Activated naive CD4-positive, alpha-beta T cell treated with anti-CD3 and anti-CD28 coated beads for 36 hours (primary cell): Measurements from ENCODE around the gene CNPY1. TPM values are rescaled to one million over a fixed set of nuclear protein-coding genes. Genes with fewer than 3 reads are reported as not detected.

Experiments used
- CTCF ChIA-PET: fragments of 350-600 bp; sonication (Branson Sonifier 250); formaldehyde crosslinking; loops from one replicate; lab custom pipeline; 2021; ENCODE audit warnings: antibody characterized with exemption; lab: Charles Lee
- DNase-seq: peaks from one replicate; pipeline ENCODE4 v3.0.0-alpha.2; 2020
- H3K27ac Mint-ChIP-seq: one replicate; pipeline ENCODE4 v1.8.0; 2021; ENCODE audit warnings: mild to moderate bottlenecking, mixed read lengths
- H3K27me3 Mint-ChIP-seq: one replicate; pipeline ENCODE4 v1.8.0; 2021; ENCODE audit warnings: low read depth, mixed read lengths
- H3K36me3 Mint-ChIP-seq: one replicate; pipeline ENCODE4 v1.8.0; 2021; ENCODE audit warnings: low read depth, mixed read lengths
- H3K4me1 Mint-ChIP-seq: one replicate; pipeline ENCODE4 v1.8.0; 2021; ENCODE audit warnings: low read depth, mixed read lengths
- H3K4me3 Mint-ChIP-seq: one replicate; pipeline ENCODE4 v1.8.0; 2021; ENCODE audit warnings: mild to moderate bottlenecking, moderate library complexity, mixed read lengths
- H3K9me3 Mint-ChIP-seq: one replicate; pipeline ENCODE4 v1.8.0; 2021; ENCODE audit warnings: mixed read lengths
- intact Hi-C: fragments of 100-400 bp; cut with micrococcal nuclease; formaldehyde crosslinking; loops from one replicate; pipeline ENCODE4 v1.15.1; 2023
- total RNA-seq, 2 experiments: library from RNA; stranded (reverse); gene quantifications; one replicate each; pipeline ENCODE4 v1.2.3, GENCODE V29; 2021

The CNPY1 gene
- total RNA-seq, 2 experiments from 2014 or later, result not detected

GRCh38 chr7:155550916-155551315 lies 4.6 kb upstream of the CNPY1 start:
- Mint-ChIP-seq H3K4me3 (no peak overlapping the region), H3K27me3 (peaks cover 2% of the 10 kb centered on the region), H3K36me3 (no peaks in the 10 kb centered on the region), H3K4me1 (no peaks in the 10 kb centered on the region), H3K9me3 (no peaks in the 10 kb centered on the region), H3K27ac (no peak overlapping the region)
- intact Hi-C loops, result no loop called here
- CTCF ChIA-PET, result no interaction called here
- DNase-seq, result no peak

GRCh38 chr7:155549226-155549625 lies 2.9 kb upstream of the CNPY1 start:
- DNase-seq, result no peak
- H3K27ac Mint-ChIP-seq, result no peak overlapping the region
- no peak overlapping the region for H3K4me3 Mint-ChIP-seq
- H3K4me1 Mint-ChIP-seq, result no peaks in the 10 kb centered on the region
- no peaks in the 10 kb centered on the region for H3K36me3 Mint-ChIP-seq
- CTCF ChIA-PET, result no interaction called here
- intact Hi-C loops, result no loop called here
- no peaks in the 10 kb centered on the region for H3K9me3 Mint-ChIP-seq
- H3K27me3 Mint-ChIP-seq, result peaks cover 2% of the 10 kb centered on the region

GRCh38 chr7:155547161-155547791 lies 917 bp upstream of the CNPY1 start:
- CTCF ChIA-PET, result no interaction called here

GRCh38 chr7:155545348-155545747 lies 1.0 kb downstream of the CNPY1 start:
- Mint-ChIP-seq H3K9me3 (no peaks in the 10 kb centered on the region), H3K4me1 (no peaks in the 10 kb centered on the region), H3K4me3 (no peak overlapping the region), H3K36me3 (no peaks in the 10 kb centered on the region), H3K27me3 (peaks cover 8% of the 10 kb centered on the region), H3K27ac (no peak overlapping the region)
- CTCF ChIA-PET, result interaction anchor here (0.6 kb wide), 1 partner anchor 19 kb away, joined by 3 read pairs; no protein-coding TSS in a partner anchor
- intact Hi-C loops, result no loop called here
- no peak for DNase-seq

More at GRCh38 chr7:155547161-155547791, 917 bp upstream of the CNPY1 start:
- DNase-seq, result no peak
- intact Hi-C loops, result no loop called here
- Mint-ChIP-seq H3K36me3 (no peaks in the 10 kb centered on the region), H3K27ac (no peak overlapping the region), H3K27me3 (peaks cover 2% of the 10 kb centered on the region), H3K4me3 (no peak overlapping the region), H3K4me1 (no peaks in the 10 kb centered on the region), H3K9me3 (no peaks in the 10 kb centered on the region)

GRCh38 chr7:155544485-155544884 lies 1.9 kb downstream of the CNPY1 start:
- no peak overlapping the region for H3K4me3 Mint-ChIP-seq
- no peak overlapping the region for H3K27ac Mint-ChIP-seq
- intact Hi-C loops, result no loop called here
- no peak for DNase-seq
- H3K9me3 Mint-ChIP-seq, result no peaks in the 10 kb centered on the region
- CTCF ChIA-PET, result interaction anchor here (1.3 kb wide), 1 partner anchor 20 kb away, joined by 3 read pairs; no protein-coding TSS in a partner anchor
- peaks cover 14% of the 10 kb centered on the region for H3K27me3 Mint-ChIP-seq
- H3K36me3 Mint-ChIP-seq, result no peaks in the 10 kb centered on the region
- no peaks in the 10 kb centered on the region for H3K4me1 Mint-ChIP-seq

GRCh38 chr7:155543926-155544325 lies 2.4 kb downstream of the CNPY1 start:
- peaks cover 15% of the 10 kb centered on the region for H3K27me3 Mint-ChIP-seq
- CTCF ChIA-PET, result interaction anchor here (0.6 to 1.3 kb wide), 2 partner anchors 21 to 42 kb away, joined by 3 read pairs; no protein-coding TSS in a partner anchor
- intact Hi-C loops, result no loop called here

GRCh38 chr7:155543011-155543876 lies 3.1 kb downstream of the CNPY1 start:
- Mint-ChIP-seq H3K36me3 (no peaks in the 10 kb centered on the region), H3K4me3 (no peak overlapping the region), H3K27me3 (peaks cover 15% of the 10 kb centered on the region), H3K27ac (no peak overlapping the region), H3K4me1 (no peaks in the 10 kb centered on the region), H3K9me3 (no peaks in the 10 kb centered on the region)
- DNase-seq, result no peak
- CTCF ChIA-PET, result interaction anchor here (0.6 to 1.3 kb wide), 2 partner anchors 21 to 43 kb away, joined by 3 read pairs; no protein-coding TSS in a partner anchor
- intact Hi-C loops, result no loop called here

More at GRCh38 chr7:155543926-155544325, 2.4 kb downstream of the CNPY1 start:
- no peaks in the 10 kb centered on the region for H3K36me3 Mint-ChIP-seq
- no peak for DNase-seq
- H3K4me1 Mint-ChIP-seq, result no peaks in the 10 kb centered on the region
- no peak overlapping the region for H3K27ac Mint-ChIP-seq
- no peaks in the 10 kb centered on the region for H3K9me3 Mint-ChIP-seq
- H3K4me3 Mint-ChIP-seq, result no peak overlapping the region

- Mint-ChIP-seq H3K27me3 (peaks cover 18% of the 10 kb centered on the region), H3K27ac (no peak overlapping the region), H3K9me3 (no peaks in the 10 kb centered on the region), H3K4me3 (no peak overlapping the region), H3K36me3 (no peaks in the 10 kb centered on the region), H3K4me1 (no peaks in the 10 kb centered on the region)
- CTCF ChIA-PET, result no interaction called here
- DNase-seq, result no peak
- intact Hi-C loops, result no loop called here
Observed at GRCh38 chr7:155541986-155542675, 4.2 kb downstream of the CNPY1 start.

- CTCF ChIA-PET, result no interaction called here
- H3K4me3 Mint-ChIP-seq, result no peak overlapping the region
- no peak for DNase-seq
- no peak overlapping the region for H3K27ac Mint-ChIP-seq
- H3K4me1 Mint-ChIP-seq, result no peaks in the 10 kb centered on the region
- intact Hi-C loops, result no loop called here
- no peaks in the 10 kb centered on the region for H3K9me3 Mint-ChIP-seq
- H3K27me3 Mint-ChIP-seq, result peaks cover 28% of the 10 kb centered on the region
- no peaks in the 10 kb centered on the region for H3K36me3 Mint-ChIP-seq
Observed at GRCh38 chr7:155540553-155540952, 5.8 kb downstream of the CNPY1 start.

GRCh38 chr7:155538293-155538692 lies 8.1 kb downstream of the CNPY1 start:
- Mint-ChIP-seq H3K27ac (no peak overlapping the region), H3K9me3 (no peaks in the 10 kb centered on the region), H3K27me3 (peaks cover 48% of the 10 kb centered on the region), H3K4me1 (peaks cover 5% of the 10 kb centered on the region), H3K36me3 (no peaks in the 10 kb centered on the region), H3K4me3 (no peak overlapping the region)
- intact Hi-C loops, result no loop called here
- no peak for DNase-seq
- CTCF ChIA-PET, result no interaction called here

GRCh38 chr7:155536451-155536850 lies 9.9 kb downstream of the CNPY1 start:
- H3K27me3 Mint-ChIP-seq, result peaks cover 63% of the 10 kb centered on the region
- H3K4me1 Mint-ChIP-seq, result peaks cover 17% of the 10 kb centered on the region
- H3K27ac Mint-ChIP-seq, result no peak overlapping the region
- H3K4me3 Mint-ChIP-seq, result no peak overlapping the region
- intact Hi-C loops, result no loop called here
- no peaks in the 10 kb centered on the region for H3K9me3 Mint-ChIP-seq
- no peaks in the 10 kb centered on the region for H3K36me3 Mint-ChIP-seq
- CTCF ChIA-PET, result interaction anchor here (1.4 kb wide), 1 partner anchor 12 kb away, joined by 3 read pairs; no protein-coding TSS in a partner anchor
- no peak for DNase-seq

- intact Hi-C loops, result loop anchor here (5.0 kb wide), 1 partner anchor 622 kb away; no protein-coding TSS in a partner anchor
- Mint-ChIP-seq H3K36me3 (no peaks in the 10 kb centered on the region), H3K4me3 (no peak overlapping the region), H3K27me3 (peaks cover 69% of the 10 kb centered on the region), H3K9me3 (no peaks in the 10 kb centered on the region), H3K4me1 (peaks cover 17% of the 10 kb centered on the region), H3K27ac (no peak overlapping the region)
- DNase-seq, result no peak
- CTCF ChIA-PET, result interaction anchor here (0.5 to 3.9 kb wide), 4 partner anchors 21 to 238 kb away, joined by 3 to 17 read pairs (median 5); no protein-coding TSS in a partner anchor
Observed at GRCh38 chr7:155534691-155535090, 11.7 kb downstream of the CNPY1 start.
